CD4-positive, alpha-beta T cell treated with Interferon gamma for 1 hour (primary cell): ENCODE results near the gene LPIN2.
"Not testable (repeated sequence)": the region's sequence is repeated elsewhere in the genome, so short reads cannot be mapped to it uniquely, and the experiment has no call there.

Experiments
- DNase-seq: peaks from one replicate; pipeline ENCODE4 v3.0.0-alpha.2; 2020

The LPIN2 gene

DNA sequence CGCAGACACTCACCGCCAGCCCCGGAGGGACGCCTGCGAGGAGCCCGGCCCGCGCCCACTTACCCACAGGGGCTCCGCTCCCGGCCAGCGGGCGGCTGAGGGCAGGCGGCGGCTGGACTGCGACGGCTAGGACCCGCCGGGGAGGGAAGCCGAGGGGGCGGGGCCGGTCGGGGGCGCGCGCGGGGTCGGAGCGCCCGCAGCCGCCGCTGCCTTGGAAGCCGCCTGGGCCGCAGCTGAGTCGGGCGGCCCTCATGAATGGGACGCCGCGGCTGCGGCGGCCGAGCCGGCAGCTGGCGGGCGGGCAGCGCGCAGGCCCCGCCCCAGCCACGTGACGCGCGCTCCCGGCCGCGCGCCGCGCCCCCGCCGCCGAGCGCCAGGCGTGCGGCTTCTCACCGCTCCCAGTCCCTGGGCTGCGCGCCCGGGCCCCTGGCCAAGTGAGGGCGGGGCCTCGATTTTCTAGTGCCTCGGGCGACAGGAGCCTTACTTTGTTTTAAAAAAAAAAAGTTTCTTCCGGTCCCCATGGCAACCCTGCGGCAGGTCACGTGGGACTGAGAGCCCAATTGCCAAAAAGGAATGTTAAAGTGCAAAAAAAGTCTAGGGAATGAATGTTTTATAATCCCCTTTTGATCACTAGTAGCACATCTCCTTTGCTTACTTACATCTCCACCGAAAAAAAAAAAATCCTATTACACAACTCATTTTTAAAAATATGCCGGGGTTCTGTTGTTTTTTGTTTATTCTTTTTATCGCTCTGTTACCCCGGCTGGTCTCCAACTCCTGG lies at the start of gene LPIN2:
Gene LPIN2, minus strand, starts transcription at position 121 of the 781 bp plus-strand sequence. CDS start 52,304 bp downstream, outside the sequence.
- DNase-seq: peak; percentile 98

DNA sequence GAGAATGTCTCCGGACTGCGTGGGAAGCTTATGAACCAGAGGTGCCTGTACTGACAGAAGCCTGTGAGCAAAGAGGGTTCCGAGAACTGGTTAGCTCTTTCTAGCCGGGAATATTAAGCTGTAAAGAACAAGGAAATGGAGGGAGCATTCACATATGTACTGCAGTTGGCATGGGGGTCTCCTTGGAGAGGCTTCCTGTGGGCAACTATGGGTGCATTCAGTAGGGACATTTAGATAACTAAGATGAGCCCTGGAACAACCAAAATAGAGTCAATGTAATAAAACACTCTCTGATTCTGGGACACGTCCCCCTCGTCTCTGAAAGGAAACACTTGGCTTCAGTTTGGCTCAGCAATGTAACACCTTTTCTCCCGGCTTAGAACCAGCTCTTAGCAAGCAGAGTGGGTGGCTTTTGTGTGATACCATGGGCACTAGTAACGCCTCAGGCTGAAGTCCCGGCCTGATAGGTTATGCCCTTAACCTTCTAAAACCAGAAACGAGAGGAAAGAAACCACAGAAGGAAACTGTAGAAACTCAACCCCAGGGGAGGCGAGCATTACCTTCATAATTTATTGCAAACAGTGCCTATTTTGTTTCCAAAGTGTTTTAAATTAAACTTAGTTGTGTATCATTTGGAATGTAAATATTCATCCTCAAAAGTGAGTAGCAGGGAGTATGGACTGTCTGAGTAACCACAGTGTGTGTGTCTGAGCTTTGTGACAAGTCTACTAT lies 48.8 kb upstream of the LPIN2 start:
- DNase-seq: peak; percentile 37

DNA sequence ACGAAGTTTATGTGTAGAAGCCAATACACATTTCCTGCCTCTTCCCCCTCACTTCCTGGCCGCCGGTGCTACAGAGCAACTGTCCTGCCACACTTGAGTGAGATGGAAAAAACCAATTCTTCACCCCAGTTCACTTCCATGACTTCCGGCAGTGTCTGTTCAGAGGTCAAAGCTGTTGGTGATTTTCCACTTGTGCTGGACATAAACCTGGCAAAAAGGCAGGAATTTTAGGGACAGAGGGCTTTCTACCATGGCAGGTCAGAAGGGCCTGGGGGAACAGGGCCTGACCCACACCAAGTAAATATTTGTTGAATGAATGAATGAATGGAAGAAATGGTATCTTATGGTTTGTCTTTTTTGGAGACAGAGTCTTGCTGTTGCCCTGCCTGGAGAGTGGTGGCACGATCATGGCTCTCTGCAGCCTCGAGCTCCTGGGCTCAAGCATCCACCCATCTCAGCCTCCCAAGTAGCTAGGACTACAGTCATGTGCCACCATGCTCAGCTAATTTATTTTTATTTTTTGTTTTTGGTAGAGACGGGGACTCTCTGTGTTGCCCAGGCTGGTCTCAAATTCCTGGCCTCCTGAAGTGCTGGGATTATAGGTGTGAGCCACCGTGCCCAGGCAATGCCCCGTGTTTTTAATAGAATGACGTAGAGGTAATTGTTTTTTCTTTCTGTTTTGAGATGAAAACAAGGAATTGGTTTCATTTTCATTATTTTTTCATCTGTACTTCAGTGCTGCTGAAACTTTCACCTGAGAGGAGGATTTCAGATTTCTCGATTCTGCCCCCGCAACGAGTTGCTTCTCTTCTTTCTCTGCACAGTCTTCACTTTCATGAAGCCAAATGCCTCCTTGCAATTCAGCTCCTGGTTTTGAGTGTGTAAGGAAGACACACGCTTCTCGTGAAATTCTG lies 48.0 kb upstream of the LPIN2 start:
- DNase-seq: peak; percentile 49

GRCh38 chr18:3059272-3059671 lies 46.3 kb upstream of the LPIN2 start:
- DNase-seq: peak; percentile 36

DNA sequence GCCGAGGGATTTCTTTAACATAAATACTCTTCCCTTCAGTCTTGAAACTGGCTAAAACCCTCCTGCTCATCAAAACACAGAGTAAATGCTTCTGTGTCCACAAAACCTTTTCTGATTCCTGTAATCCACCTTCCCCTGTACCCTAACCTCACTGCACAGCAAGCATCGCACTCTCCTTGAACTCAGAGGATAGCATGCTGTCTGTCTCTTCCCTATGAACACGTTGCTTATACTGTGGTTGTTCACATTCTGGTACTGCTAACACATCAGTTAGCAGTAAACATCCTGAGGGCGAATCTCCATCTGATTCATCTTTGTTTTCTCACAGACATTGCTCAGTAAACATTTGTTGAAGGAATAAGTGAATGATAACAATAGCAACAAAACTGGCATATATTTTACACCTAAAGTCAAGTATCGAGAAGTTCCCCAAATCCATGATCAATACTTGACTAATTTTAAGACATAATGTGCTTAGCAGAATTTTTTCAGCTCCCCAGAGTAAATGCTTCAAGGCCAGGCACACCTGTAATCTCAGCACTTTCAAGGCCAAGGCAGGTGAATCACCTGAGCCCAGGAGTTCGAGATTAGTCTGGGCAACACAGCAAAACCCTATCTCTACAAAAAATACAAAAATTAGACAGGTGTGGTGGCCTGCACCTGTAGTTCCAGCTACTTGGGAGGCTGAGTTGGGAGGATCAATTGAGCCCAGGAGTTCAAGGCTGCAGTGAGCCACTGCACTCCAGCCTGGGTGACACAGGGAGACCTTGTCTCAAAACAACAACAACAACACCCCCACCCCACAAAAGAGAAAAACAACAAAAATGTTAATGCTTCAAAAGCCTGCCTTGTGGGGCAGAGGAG lies 45.6 kb upstream of the LPIN2 start:
- DNase-seq: no peak

DNA sequence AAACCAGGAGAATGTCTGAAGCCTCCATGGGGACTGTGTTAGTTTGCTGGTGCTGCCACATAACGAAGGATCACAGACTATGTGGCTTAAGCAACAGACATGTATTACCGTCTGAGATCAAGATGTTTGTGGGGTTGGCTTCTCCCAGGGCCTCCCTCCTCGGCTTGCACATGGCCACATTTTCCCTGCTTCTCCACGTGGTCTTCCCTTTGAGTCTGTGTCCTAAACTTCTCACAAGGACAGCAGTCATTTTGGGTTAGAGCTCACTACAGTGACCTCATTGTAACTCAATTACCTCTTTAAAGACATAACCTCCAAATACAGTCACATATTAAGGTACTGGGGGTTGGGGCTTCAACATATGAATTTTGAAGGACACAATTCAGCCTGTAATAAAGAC lies 44.6 kb upstream of the LPIN2 start:
- DNase-seq: no peak

DNA sequence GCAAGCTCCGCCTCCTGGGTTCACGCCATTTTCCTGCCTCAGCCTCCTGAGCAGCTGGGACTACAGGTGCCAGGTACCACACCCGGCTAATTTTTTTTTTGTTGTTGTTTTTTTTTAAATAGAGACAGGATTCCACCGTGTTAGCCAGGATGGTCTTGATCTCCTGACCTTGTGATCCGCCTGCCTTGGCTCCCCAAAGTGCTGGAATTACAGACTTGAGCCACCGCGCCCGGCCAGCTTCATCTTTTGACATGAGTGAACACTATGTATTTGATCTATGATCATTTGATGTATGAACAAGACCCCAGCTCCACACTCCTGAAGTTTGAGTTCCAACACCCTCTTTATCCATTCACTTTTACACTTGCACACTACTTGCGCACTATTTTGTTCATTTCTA lies 43.4 kb upstream of the LPIN2 start:
- no peak for DNase-seq

GRCh38 chr18:3055816-3056215 lies 42.9 kb upstream of the LPIN2 start:
- no peak for DNase-seq

DNA sequence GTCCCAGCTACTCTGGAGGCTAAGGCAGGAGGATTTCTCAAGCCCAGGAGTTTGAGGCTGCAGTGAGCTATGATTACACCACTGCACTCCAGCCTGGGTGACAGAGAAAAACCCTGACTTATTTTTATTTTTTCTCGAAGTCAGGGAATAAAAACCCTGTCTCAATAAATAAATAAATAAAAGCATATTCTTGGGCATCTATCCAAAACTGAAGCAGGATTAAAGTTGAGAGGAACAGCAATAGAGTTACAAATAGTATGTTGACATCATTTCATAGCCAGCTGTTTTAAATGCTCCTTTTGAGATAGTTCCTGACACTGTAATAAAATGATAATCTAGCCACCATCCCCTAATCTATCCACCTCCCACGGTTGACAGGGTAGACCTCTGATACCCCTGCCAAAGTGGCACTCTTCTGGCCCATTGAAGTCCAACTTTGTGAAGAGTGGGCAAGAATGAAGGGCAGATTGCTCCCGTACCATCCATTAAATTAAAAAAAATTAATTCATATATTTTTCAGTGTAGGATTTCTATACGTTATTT lies 42.3 kb upstream of the LPIN2 start:
- DNase-seq: no peak

GRCh38 chr18:3054780-3055179 lies 41.8 kb upstream of the LPIN2 start:
- no peak for DNase-seq

DNA sequence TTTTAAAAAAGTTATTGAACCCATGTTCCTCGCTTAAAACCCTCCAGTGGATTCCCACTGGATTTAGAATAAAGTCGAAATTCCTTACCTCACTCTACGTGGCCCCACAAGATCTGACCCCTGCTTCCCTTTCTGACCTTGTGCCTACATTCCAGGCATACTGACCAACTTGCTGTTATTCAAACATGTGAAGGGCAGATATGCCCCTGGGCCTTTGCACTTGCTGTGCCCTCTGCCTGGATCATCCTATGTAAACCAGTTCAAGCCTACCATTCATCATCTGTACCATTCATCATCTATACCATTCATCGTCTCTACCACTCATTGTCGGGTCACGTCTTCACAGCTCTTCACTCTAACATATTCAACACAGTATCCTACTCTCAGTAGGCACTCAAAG lies 41.3 kb upstream of the LPIN2 start:
- DNase-seq: no peak

- DNase-seq: no peak
Measured at GRCh38 chr18:3053081-3053480, 40.1 kb upstream of the LPIN2 start.

DNA sequence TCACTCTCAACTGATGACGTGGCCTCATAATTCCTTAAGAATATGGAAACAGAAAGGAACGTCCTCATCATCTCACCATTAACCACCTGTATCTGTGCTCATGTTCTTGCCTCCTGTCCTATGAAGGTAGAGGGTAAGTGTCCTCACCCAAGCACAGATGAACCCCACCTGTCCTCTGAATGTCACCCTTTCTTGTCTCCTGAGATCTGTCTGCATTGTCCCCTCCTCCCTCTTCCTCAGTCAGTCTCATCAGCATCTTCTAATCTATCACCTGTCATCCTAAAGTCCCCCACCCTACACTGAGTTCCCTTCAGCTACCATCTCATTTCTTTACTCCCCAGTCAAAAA lies 39.4 kb upstream of the LPIN2 start:
- DNase-seq: no peak

- no peak for DNase-seq
Measured at GRCh38 chr18:3051718-3052410, 38.9 kb upstream of the LPIN2 start.

DNA sequence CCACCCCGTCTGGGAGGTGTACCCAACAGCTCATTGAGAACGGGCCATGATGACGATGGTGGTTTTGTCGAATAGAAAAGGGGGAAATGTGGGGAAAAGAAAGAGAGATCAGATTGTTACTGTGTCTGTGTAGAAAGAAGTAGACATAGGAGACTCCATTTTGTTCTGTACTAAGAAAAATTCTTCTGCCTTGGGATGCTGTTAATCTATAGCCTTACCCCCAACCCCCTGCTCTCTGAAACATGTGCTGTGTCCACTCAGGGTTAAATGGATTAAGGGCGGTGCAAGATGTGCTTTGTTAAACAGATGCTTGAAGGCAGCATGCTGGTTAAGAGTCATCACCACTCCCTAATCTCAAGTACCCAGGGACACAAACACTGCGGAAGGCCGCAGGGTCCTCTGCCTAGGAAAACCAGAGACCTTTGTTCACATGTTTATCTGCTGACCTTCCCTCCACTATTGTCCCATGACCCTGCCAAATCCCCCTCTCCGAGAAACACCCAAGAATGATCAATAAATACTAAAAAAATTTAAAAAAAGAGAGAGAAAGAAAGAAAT lies 37.0 kb upstream of the LPIN2 start:
- DNase-seq: not testable (repeated sequence)

- DNase-seq: no peak
Measured at GRCh38 chr18:3048820-3049349, 35.9 kb upstream of the LPIN2 start.

DNA sequence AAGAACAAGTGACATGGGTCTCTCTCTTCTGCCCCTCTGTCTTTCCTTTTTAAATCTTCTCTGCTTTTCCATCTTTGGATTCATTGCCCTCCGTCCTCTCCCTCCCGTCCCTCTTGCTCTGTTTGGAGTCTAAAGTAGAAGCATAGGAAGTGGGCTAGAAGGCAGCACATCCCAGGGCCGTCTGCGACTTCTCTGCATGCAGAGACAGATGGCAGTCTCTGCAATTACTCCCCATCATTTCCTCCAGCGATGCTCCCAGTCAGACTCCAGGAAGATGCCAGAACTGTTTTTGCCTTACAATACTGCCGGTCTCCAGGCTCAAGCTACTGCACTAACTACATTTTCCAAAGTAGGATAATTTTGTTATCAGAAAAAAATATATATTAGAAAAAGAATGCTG lies 35.2 kb upstream of the LPIN2 start:
- no peak for DNase-seq

DNA sequence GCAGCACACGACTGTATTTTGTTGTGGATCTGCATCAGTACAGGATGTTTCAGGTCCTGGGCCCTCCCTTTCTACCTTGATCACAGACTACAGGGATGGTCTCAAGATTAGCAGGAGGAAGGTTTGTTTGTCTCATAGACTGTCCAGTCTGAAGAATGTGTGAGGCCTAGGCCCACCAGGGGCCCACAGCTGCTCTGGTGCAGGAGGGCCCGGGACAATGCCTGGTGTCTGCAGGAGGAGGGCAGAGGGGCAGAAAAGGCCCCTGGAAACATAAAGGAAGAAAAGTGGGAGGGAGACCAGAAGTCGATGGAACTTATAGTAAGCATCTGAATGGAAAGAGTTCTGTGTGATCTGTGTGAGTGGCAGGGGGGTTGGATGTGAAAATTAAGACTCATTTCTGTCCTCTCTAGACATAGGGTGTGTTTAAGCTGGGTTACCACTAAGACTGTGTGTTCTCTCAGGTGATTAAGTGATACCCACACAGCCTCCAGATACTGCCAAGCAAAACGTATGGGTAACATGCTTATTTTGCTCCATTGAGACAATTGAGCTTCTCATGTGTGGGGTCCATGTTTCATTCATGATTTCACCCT lies 33.4 kb upstream of the LPIN2 start:
- no peak for DNase-seq

- no peak for DNase-seq
Measured at GRCh38 chr18:3044931-3045698, 32.2 kb upstream of the LPIN2 start.

DNA sequence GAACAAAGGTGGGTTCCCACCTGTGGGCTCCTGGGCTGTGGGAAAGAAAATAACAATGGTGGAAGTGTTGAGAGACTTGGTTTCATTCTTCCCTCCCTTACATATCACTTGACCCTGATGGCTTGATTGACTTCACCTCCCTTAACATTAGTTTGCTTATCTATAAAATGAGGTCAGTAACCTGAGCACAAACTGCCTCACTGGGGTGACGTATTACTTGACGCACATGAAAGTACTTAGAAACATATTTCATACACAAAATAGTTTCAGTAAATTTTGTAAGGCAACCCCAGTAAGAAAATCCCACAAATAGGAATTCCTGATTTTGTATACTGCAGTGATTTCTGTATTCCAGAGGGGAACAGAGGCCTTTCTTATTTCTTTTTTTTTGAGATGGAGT lies 29.4 kb upstream of the LPIN2 start:
- DNase-seq: no peak
